KMS-11 (cell line): Measurements from ENCODE around the gene ADGRD1.
"Not testable (repeated sequence)": the region's sequence is repeated elsewhere in the genome, so short reads cannot be mapped to it uniquely, and the experiment has no call there.

ENCODE experiments used
- H2AFZ ChIP-seq: fragments of 200-600 bp; sonication (generic); 2 replicates; pipeline ENCODE4 v1.6.1; 2016; ENCODE audit warnings: antibody characterized with exemption, mixed run types, low read depth
- H3K27ac ChIP-seq: fragments of 200-600 bp; sonication (generic); 2 replicates; pipeline ENCODE4 v1.6.1; 2016; ENCODE audit warnings: mild to moderate bottlenecking, mixed run types
- H3K27me3 ChIP-seq: fragments of 200-600 bp; sonication (generic); 2 replicates; pipeline ENCODE4 v1.6.1; 2017; ENCODE audit warnings: mild to moderate bottlenecking, low read depth, mixed run types, moderate library complexity; ENCODE audit not compliant: insufficient read depth
- H3K36me3 ChIP-seq: fragments of 200-600 bp; sonication (generic); 2 replicates; pipeline ENCODE4 v1.6.1; 2017; ENCODE audit warnings: mild to moderate bottlenecking, mixed run types; ENCODE audit not compliant: insufficient read depth
- H3K4me1 ChIP-seq: fragments of 200-600 bp; sonication (generic); 2 replicates; pipeline ENCODE4 v1.6.1; 2016; ENCODE audit warnings: mild to moderate bottlenecking, low read depth, mixed run types; ENCODE audit not compliant: poor library complexity, severe bottlenecking
- H3K4me2 ChIP-seq: fragments of 200-600 bp; sonication (generic); 2 replicates; pipeline ENCODE4 v1.7.0; 2016; ENCODE audit warnings: mild to moderate bottlenecking, mixed run types
- H3K4me3 ChIP-seq: fragments of 200-600 bp; sonication (generic); IDR thresholded peaks from 2 replicates; pipeline ENCODE4 v1.6.1; 2017; ENCODE audit warnings: low read depth, low read length, mixed read lengths; ENCODE audit not compliant: insufficient read depth
- H3K79me2 ChIP-seq: fragments of 200-600 bp; sonication (generic); 2 replicates; pipeline ENCODE4 v1.6.1; 2016; ENCODE audit warnings: low read depth, mixed run types; ENCODE audit not compliant: insufficient read depth
- H3K9ac ChIP-seq: fragments of 200-600 bp; sonication (generic); 2 replicates; pipeline ENCODE4 v1.6.1; 2016; ENCODE audit warnings: mild to moderate bottlenecking, mixed run types
- H4K20me1 ChIP-seq: fragments of 200-600 bp; sonication (generic); 2 replicates; pipeline ENCODE4 v1.6.1; 2016; ENCODE audit warnings: mild to moderate bottlenecking, mixed run types; ENCODE audit not compliant: insufficient read depth
- CTCF ChIP-seq: fragments of 200-600 bp; sonication (generic); conservative IDR thresholded peaks from 2 replicates; pipeline ENCODE4 v1.6.1; 2017; ENCODE audit warnings: low read depth, mild to moderate bottlenecking, antibody characterized with exemption, low read length, moderate library complexity, mixed read lengths

ADGRD1 gene

GRCh38 chr12:130953771-130954543 is at the start of gene ADGRD1:
ADGRD1 (plus strand) TSS chr12:130953907; CDS start chr12:130954466, 559 bp downstream.
- H4K20me1 ChIP-seq, result no peaks in the 10 kb centered on the region
- no peaks in the 10 kb centered on the region for H3K4me1 ChIP-seq
- H3K36me3 ChIP-seq, result no peaks in the 10 kb centered on the region
- H3K9ac ChIP-seq, result no peak within 1 kb of the TSS
- H3K4me3 ChIP-seq, result no peak within 1 kb of the TSS
- H3K4me2 ChIP-seq, result no peak within 1 kb of the TSS
- TF ChIP-seq CTCF, result no peak
- no peak within 1 kb of the TSS for H2AFZ ChIP-seq
- H3K79me2 ChIP-seq, result no peaks in the 10 kb centered on the region
- H3K27ac ChIP-seq, result no peak within 1 kb of the TSS
- H3K27me3 ChIP-seq, result no peaks in the 10 kb centered on the region

- Histone ChIP-seq H4K20me1 (no peaks in the 10 kb centered on the region), H3K4me1 (no peaks in the 10 kb centered on the region), H3K4me2 (no peak overlapping the region), H3K9ac (no peak overlapping the region), H3K27ac (no peak overlapping the region), H3K4me3 (no peak overlapping the region), H3K27me3 (no peaks in the 10 kb centered on the region), H3K79me2 (no peaks in the 10 kb centered on the region), H3K36me3 (no peaks in the 10 kb centered on the region), H2AFZ (no peak overlapping the region)
- no peak for TF ChIP-seq CTCF
These were observed 49.6 kb upstream of the ADGRD1 start for GRCh38 chr12:130904064-130904463.

- not testable (repeated sequence) for H3K27me3 ChIP-seq, H4K20me1 ChIP-seq, H3K36me3 ChIP-seq, H3K79me2 ChIP-seq, H3K4me1 ChIP-seq, H2AFZ ChIP-seq, H3K4me3 ChIP-seq, H3K27ac ChIP-seq, H3K9ac ChIP-seq, H3K4me2 ChIP-seq
These were observed 48.7 kb upstream of the ADGRD1 start for GRCh38 chr12:130904936-130905455.

GRCh38 chr12:130909111-130909510 is 44.6 kb upstream of the ADGRD1 start:
- Histone ChIP-seq H4K20me1 (no peaks in the 10 kb centered on the region), H3K36me3 (no peaks in the 10 kb centered on the region), H3K9ac (no peak overlapping the region), H3K4me1 (no peaks in the 10 kb centered on the region), H3K4me2 (no peak overlapping the region), H3K27ac (no peak overlapping the region), H2AFZ (no peak overlapping the region), H3K79me2 (no peaks in the 10 kb centered on the region), H3K27me3 (no peaks in the 10 kb centered on the region), H3K4me3 (no peak overlapping the region)
- TF ChIP-seq CTCF, result no peak

GRCh38 chr12:130911193-130911592 is 42.5 kb upstream of the ADGRD1 start:
- Histone ChIP-seq H4K20me1 (no peaks in the 10 kb centered on the region), H3K79me2 (no peaks in the 10 kb centered on the region), H3K27ac (no peak overlapping the region), H3K9ac (no peak overlapping the region), H3K4me1 (no peaks in the 10 kb centered on the region), H3K27me3 (no peaks in the 10 kb centered on the region), H3K4me2 (no peak overlapping the region), H2AFZ (no peak overlapping the region), H3K36me3 (no peaks in the 10 kb centered on the region), H3K4me3 (no peak overlapping the region)
- TF ChIP-seq CTCF, result no peak
